GM19468 (cell line): ENCODE data around the gene LACC1.
A peak's percentile ranks its signal among the peaks of the same experiment; 100 is the strongest.

Experiments used
- ATAC-seq: cut with Tn5 transposase; IDR thresholded peaks from one replicate; pipeline ENCODE4 v1.9.1; 2021; ENCODE audit warnings: mild to moderate bottlenecking, moderate library complexity, moderate number of reproducible peaks; ENCODE audit not compliant: unreplicated experiment; ENCODE audit errors: extremely low read depth

The LACC1 gene

DNA sequence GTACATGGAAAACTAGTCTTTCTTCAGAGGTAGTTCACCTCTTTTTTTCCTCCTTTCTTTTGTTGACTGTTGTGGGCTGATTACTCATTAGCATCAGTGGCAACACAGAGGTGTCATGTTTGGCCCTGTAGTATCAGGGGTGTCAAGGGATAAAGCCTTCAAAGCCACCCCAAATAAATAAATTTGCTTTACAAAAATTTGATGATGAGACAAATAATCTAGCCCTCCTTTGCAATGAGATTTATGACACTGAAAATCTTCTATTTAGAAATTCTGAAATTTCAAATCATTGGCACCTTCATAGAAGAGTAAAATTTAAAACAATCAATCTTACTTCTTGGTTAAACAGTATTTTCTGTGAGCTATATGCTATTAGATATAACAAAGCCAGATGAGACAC is 1.9 kb downstream of the LACC1 start:
- no peak for ATAC-seq

DNA sequence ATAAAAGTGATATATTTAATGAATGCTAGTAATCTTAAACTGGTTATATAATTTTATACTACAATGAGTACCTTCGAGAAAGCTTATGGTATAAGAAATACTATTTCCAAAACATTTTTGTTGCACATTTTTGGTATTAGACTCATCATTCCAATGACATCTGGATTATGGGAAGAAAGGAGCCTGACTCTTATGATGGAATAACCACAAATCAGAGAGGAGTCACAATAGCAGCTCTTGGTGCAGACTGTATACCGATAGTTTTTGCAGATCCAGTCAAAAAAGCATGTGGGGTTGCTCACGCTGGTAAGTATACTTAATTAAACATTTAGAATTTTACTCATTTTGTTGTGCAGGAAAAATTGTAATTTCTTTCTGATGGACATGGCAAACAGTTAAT is 3.9 kb downstream of the LACC1 start:
- no peak for ATAC-seq

- ATAC-seq = no peak
Observed at GRCh38 chr13:43884222-43884621, 4.5 kb downstream of the LACC1 start.

DNA sequence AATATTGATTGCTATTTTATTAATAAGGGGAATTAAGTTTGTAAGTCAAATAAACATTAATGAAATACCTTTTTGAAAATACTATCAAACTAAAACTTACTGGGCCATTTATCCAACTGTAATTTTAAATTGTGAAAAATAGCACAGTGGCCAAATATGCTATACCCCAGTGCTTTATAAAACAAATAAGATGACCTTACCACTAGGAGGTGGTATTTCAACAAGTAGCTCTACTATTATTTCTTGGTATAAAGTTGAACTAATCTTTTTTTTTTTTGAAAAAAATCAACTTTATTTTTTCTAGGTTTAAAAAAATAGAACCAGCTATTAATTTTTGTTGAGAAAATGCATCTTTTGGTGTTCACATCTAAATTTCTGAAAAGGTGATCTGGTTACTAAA is 14.7 kb downstream of the LACC1 start:
- ATAC-seq = no peak

DNA sequence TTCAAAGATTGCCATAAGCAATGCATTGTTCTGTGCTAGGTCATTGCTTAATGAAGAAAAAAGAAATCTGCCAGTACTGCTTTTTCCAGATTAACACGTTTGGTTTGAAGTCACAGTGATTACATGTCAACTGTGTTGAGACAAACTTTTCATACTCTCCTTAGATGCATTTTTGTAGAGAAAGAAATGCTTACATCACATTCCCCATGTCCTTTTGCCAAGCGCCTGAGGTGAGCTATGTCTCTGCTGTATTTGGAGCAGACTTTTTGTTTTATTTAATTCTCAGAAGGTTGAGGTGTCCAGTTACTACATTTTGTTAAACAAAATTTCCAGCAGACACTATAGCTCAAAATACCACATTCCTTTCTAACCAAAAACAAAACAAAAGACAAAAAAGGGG is 16.2 kb downstream of the LACC1 start:
- no peak for ATAC-seq

GRCh38 chr13:43905435-43906031 is 25.8 kb downstream of the LACC1 start:
- no peak for ATAC-seq

DNA sequence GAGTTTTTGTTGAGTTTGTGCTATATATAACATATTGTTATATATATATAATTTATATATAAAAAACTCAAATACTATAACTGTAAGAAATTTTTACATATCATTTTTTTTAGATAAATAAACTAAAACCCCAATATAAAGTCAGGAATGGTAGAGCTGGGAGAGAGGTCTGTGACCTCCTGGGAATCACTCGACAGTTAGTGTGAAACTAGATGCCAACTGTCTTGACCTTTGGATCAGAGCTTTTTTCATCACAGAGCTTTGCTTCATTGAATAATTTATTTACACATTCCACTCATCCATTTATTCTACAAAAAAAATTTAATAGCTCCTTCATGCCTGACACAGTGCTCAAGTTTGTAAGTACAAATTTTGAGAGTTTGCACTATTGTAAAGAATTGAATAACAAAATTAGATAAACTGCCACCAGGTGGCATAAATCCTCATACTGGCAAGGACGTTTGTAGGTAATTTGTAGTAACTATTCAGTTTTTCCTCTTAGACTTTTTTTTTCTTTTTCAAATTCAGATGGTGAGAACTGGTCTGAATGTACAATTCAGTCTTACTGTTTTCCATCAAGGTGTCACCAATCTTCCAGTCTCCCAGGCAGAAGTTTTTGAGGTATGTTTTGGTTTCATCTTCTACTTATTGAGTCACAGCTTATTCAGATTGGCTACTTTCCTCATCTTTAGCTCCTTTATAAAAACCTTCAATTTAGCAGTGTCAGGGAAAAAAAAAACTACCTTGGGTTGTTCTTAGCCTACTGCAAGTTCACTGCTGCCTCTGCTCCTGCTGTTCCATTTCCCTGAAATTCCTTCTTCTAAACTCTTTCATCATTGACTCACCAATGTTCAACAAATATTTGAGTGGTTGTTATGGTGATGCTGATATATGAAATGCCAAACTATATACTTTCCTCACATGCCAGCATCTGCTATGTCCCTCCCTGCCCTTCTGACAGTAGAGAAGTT is 28.7 kb downstream of the LACC1 start:
- ATAC-seq = no peak

DNA sequence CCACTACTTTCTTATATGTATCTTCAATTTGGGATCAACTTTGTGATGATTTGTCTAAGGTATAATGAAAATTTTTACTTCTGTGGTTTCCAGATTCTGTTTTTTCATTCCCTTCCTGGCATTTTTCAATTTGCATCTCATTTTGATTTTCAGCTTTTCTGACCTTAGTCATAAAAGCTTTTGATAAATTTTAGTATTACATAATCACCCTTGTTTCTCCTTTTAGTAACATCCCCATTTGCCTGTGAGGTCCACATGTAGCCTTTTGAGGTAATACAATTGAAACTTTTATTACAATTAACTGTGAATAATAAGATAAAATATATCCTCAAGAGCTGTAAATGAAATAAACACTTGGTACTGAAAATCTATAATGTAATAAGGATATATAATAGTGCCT is 31.2 kb downstream of the LACC1 start:
- ATAC-seq = no peak

GRCh38 chr13:43911278-43911677 is 31.6 kb downstream of the LACC1 start:
- no peak for ATAC-seq

DNA sequence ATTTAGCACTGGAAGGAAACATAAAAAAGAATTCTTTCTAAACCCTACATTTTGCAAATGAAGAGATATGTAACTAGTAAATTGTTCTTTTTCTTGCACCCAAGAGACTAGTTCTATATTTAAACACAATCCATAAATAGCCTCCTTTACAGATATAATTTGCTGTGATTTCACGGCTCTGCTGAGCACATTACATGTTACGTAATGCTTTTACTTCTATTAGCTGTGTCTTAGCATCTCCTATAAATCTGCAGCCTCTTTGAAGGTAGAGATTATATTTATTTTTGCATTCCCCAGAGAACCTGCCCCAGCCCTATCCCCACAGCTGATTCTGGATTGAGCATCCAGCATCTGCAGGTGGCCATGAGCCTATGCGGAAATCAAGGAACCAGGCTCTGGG is 32.2 kb downstream of the LACC1 start:
- ATAC-seq = no peak

GRCh38 chr13:43915451-43915850 is 35.7 kb downstream of the LACC1 start:
- no peak for ATAC-seq

GRCh38 chr13:43916828-43917227 is 37.1 kb downstream of the LACC1 start:
- no peak for ATAC-seq

DNA sequence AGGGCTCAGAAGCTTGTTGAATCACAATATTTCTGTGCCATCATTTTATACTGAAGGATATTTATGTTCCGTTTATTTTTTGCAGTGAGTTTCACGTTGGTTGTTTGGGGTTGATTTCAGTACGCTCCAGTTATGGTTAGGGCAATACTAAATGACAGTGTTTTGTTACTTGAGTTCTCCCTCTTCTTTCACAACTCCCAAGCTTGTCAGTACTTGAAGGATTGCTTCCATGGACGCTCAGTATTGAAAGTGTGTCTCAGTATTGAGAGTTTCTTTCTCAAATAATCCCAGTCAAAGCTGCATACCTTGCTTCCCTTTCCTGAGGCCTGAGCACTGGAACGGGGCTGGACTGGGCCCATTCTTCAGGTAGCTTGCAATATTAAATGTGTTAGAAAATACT is 38.9 kb downstream of the LACC1 start:
- ATAC-seq = no peak

GRCh38 chr13:43920965-43921674 is 41.4 kb downstream of the LACC1 start:
- ATAC-seq = no peak

DNA sequence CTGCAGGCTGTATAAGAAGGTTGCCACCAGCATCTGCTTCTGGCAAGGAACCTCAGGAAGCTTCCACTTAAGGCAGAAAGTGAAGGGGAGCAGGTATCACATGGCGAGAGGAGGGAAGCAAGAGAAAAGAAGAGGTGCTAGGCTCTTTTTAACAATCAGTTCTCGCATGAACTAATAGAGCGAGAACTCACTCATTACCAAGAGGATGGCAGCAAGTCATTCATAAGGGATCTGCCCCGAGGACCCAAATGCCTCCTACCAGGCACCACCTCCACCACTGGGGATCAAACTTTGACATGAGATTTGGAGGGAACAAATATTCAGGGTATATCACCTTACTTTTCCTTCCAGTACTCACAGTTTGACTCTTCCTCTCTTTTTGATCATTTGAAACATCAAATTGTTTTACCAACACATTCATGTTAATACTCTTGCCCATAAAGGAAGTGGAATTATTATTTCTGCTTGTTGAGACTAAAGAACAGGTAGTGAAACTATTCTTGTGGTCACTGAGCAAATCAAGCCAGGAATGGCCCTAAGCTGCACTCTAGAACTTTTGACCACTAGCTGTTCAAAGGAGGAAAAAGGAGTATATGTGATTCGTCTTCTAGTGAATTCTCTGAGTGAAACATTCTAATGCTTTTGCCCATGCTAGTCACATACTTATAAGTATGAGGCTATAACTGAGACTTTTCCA is 45.0 kb downstream of the LACC1 start:
- ATAC-seq = peak; percentile 99

DNA sequence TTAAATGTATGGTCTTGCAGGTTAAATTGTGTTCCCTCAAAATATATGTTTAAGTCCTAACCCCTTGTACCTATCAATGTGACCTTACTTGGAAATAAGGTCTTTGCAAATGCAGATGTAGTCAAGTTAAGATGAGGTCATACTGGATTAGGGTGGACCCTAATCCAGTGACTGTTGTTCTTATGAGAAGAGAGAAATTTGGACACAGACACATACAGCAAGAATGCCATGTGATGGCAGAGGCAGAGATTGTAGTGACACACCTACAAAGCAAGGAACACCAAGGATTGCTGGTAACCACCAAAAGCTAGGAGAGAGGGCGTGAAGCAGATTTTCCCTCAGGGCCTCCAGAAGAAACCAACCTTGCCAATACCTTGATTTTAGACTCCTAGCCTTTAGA is 50.2 kb downstream of the LACC1 start:
- ATAC-seq = no peak

- ATAC-seq = peak; percentile 100
Observed at GRCh38 chr13:43933378-43933777, 53.7 kb downstream of the LACC1 start.

DNA sequence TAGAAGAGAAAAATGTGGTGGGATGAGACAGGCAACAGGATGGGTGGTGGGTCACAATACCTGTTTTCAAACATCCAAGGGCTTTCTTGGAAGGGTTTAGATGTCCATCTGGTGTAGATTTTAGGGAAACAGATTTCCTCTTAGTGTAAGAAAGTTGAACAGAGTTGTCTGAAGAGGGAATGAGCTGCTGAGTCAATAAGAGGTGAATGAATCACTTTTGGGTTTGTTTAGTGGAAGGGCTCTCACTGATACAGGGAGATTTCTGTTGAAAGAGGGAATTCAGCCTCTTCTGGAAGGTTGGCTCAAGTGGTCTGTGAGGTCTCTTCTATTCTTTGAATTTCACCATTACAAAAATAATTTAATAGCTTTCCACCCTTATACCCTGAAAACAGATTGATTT is 54.6 kb downstream of the LACC1 start:
- ATAC-seq = no peak

DNA sequence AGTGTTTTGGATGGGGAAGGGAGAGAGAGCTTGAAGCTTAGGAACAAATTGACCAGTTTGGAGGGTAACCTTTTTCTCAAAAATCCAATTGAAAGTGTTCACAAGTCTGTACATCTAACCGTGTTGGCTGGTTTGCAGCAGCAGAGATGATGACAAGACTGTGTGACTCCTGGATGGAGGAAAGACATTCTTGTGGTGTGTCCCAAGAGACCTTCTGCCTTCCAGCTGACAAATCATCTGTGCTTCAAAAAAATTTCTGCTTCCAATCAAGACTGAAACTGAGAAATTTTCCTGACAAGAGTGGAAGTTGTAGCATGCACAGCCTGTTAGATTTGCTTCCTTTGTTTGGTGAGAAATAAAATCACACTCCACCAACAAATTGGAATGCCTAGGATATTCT is 56.2 kb downstream of the LACC1 start:
- no peak for ATAC-seq

DNA sequence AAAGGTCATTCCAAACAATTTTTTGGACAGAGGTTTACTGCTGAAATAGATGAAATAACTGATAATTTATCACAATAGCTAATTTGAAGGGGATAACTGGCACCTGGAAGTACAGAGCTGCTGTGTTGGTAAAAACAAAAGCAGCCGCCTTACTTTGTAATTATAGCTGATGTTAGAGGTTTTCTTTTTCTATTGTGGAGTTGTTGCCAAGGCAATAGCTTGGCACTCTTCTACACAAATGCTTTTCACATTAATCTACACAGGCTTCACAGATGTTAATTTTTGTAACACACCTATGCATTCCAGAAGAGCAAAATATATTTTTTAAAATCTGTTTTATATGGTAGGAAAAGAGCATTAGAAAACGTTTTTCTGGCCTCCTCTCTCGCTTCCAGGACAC is 56.9 kb downstream of the LACC1 start:
- no peak for ATAC-seq

DNA sequence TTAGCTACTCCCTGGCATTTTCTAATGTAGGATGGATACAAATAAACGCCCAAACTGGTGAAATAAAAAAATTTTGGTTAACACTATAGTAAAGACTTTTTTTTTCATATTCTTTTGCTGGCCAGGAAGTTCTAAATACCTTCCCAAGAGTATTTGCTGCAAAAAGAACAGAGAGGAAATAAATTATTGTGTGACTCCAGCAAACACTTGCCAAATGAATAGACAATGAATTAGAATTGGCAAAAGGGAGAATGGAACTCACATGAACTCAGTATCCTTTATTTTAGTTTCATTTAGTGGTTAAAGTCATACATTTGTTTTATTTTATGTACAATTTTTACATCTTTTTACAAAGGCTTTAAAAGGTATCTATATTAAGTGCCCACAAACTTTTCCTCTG is 58.1 kb downstream of the LACC1 start:
- ATAC-seq = no peak
